A673 (cell line): ENCODE measurements around the gene CELSR1. TPM values are rescaled to one million over a fixed set of nuclear protein-coding genes. Genes with fewer than 3 reads are reported as not detected.

Source experiments
- BruUV-seq: library from RNA; stranded (reverse); fragments of 400-500 nt; replicated peaks from 2 replicates; lab custom pipeline; 2021; lab: Mats Ljungman, UMichigan
- CTCF ChIA-PET: fragments of 300-600 bp; sonication (Branson Sonifier 250); formaldehyde crosslinking; loops from one replicate; lab custom pipeline; 2022; ENCODE audit warnings: antibody characterized with exemption; lab: Charles Lee
- POLR2A ChIA-PET: fragments of 300-600 bp; sonication (Branson Sonifier 250); formaldehyde crosslinking; loops from one replicate; lab custom pipeline; 2022; ENCODE audit warnings: antibody characterized with exemption; ENCODE audit not compliant: low non-redundant PET; lab: Charles Lee
- DNase-seq: peaks from one replicate; pipeline ENCODE4 v3.0.0-alpha.2; 2015; ENCODE audit warnings: low spot score
- H3K27ac ChIP-seq: fragments of 200-600 bp; sonication (generic); 2 replicates; pipeline ENCODE4 v1.5.1; 2016; ENCODE audit warnings: mixed run types, low read depth, mild to moderate bottlenecking, mixed read lengths, antibody characterized with exemption, low read length; ENCODE audit not compliant: poor library complexity, severe bottlenecking
- H3K27me3 ChIP-seq: fragments of 200-600 bp; sonication (generic); replicated peaks from 2 replicates; pipeline ENCODE4 v1.6.1; 2017; ENCODE audit warnings: mixed run types, low read depth, mild to moderate bottlenecking, mixed read lengths, antibody characterized with exemption, low read length; ENCODE audit not compliant: insufficient read depth, poor library complexity
- H3K36me3 ChIP-seq: fragments of 200-600 bp; sonication (generic); 2 replicates; pipeline ENCODE4 v1.6.1; 2016; ENCODE audit warnings: mixed run types, mild to moderate bottlenecking, mixed read lengths, antibody characterized with exemption, low read length; ENCODE audit not compliant: insufficient read depth, poor library complexity, severe bottlenecking
- H3K4me1 ChIP-seq: fragments of 200-600 bp; sonication (generic); 2 replicates; pipeline ENCODE4 v1.6.1; 2017; ENCODE audit warnings: mixed run types, mild to moderate bottlenecking, mixed read lengths, antibody characterized with exemption, low read length; ENCODE audit not compliant: insufficient read depth, poor library complexity, severe bottlenecking
- H3K4me3 ChIP-seq: fragments of 200-600 bp; sonication (generic); 2 replicates; pipeline ENCODE4 v1.5.1; 2016; ENCODE audit warnings: low read depth, mixed run types, mild to moderate bottlenecking, mixed read lengths, low read length; ENCODE audit not compliant: poor library complexity, severe bottlenecking
- H3K9me3 ChIP-seq: fragments of 200-600 bp; sonication (generic); 2 replicates; pipeline ENCODE4 v1.6.1; 2016; ENCODE audit warnings: mixed run types, low read depth, mild to moderate bottlenecking, mixed read lengths, antibody characterized with exemption, low read length; ENCODE audit not compliant: poor library complexity, severe bottlenecking
- CTCF ChIP-seq: fragments of 300-800, 200-600 bp; sonication (generic); conservative IDR thresholded peaks from 2 replicates; pipeline ENCODE4 v1.5.1; 2017; ENCODE audit warnings: low read depth, mild to moderate bottlenecking, antibody characterized with exemption, low read length, moderate library complexity, mixed read lengths
- EZH2 ChIP-seq: fragments of 200-600 bp; sonication (generic); IDR thresholded peaks from 2 replicates; pipeline ENCODE4 v1.6.1; 2017; ENCODE audit warnings: borderline replicate concordance, low read depth, mild to moderate bottlenecking, mixed read lengths, antibody characterized with exemption, low read length; ENCODE audit not compliant: poor library complexity, severe bottlenecking
- intact Hi-C: fragments of 100-400 bp; cut with micrococcal nuclease; formaldehyde crosslinking; loops from one replicate; pipeline ENCODE4 v1.10.0; 2022; ENCODE audit not compliant: unreplicated experiment
- total RNA-seq: library from RNA; stranded (reverse); gene quantifications from 2 replicates; pipeline ENCODE4 v1.2.3, GENCODE V29; 2021

The CELSR1 gene
- total RNA-seq, 1 experiment from 2014 or later = 2.3 TPM

GRCh38 chr22:46364341-46365165 lies 172.9 kb downstream of the CELSR1 start:
- DNase-seq = no peak
- ChIA-PET POLR2A (no interaction called here), CTCF (interaction anchor here (0.6 kb wide), 1 partner anchor 193 kb away, joined by 10 read pairs; no protein-coding TSS in a partner anchor)
- H3K9me3 ChIP-seq = no peaks in the 10 kb centered on the region
- no peaks in the 10 kb centered on the region for H3K4me1 ChIP-seq
- intact Hi-C loops = no loop called here
- no peak for TF ChIP-seq EZH2
- TF ChIP-seq CTCF = no peak
- no TSS peak for BruUV-seq
- H3K4me3 ChIP-seq = no peak overlapping the region
- H3K27me3 ChIP-seq = no peaks in the 10 kb centered on the region
- H3K27ac ChIP-seq = no peak overlapping the region
- H3K36me3 ChIP-seq = no peaks in the 10 kb centered on the region

- no peaks in the 10 kb centered on the region for H3K27me3 ChIP-seq
- H3K9me3 ChIP-seq = no peaks in the 10 kb centered on the region
- no peak overlapping the region for H3K4me3 ChIP-seq
- DNase-seq = no peak
- no TSS peak for BruUV-seq
- H3K4me1 ChIP-seq = no peaks in the 10 kb centered on the region
- no peaks in the 10 kb centered on the region for H3K36me3 ChIP-seq
- POLR2A ChIA-PET = no interaction called here
- CTCF ChIA-PET = no interaction called here
- no peak overlapping the region for H3K27ac ChIP-seq
- intact Hi-C loops = no loop called here
- TF ChIP-seq EZH2 (no peak), CTCF (no peak)
These were observed 173.7 kb downstream of the CELSR1 start for GRCh38 chr22:46363611-46364321.

- no peak for TF ChIP-seq EZH2
- TF ChIP-seq CTCF = no peak
- H3K9me3 ChIP-seq = no peaks in the 10 kb centered on the region
- no peaks in the 10 kb centered on the region for H3K27me3 ChIP-seq
- no peak for DNase-seq
- H3K4me3 ChIP-seq = no peak overlapping the region
- H3K36me3 ChIP-seq = no peaks in the 10 kb centered on the region
- POLR2A ChIA-PET = no interaction called here
- BruUV-seq = no TSS peak
- no peaks in the 10 kb centered on the region for H3K4me1 ChIP-seq
- intact Hi-C loops = no loop called here
- H3K27ac ChIP-seq = no peak overlapping the region
- CTCF ChIA-PET = no interaction called here
These were observed 174.4 kb downstream of the CELSR1 start for GRCh38 chr22:46362934-46363515.
